Central memory CD8-positive, alpha-beta T cell (primary cell): ENCODE data around the gene TRIM31.

Experiments
- ATAC-seq: fragments of 150-1000 bp; cut with Tn5 transposase; replicated peaks from 2 replicates; pipeline ENCODE4 v1.10.0; 2022; ENCODE audit warnings: mild to moderate bottlenecking, moderate FRiP score, moderate number of reproducible peaks; ENCODE audit not compliant: poor library complexity, severe bottlenecking; ENCODE audit errors: extremely low read depth
- DNase-seq, 2 donors: peaks; one replicate each; pipeline ENCODE4 v3.0.0; 2021; ENCODE audit warnings: low spot score in 2 of 2
- H3K27ac Mint-ChIP-seq: one replicate; pipeline ENCODE4 v1.8.0; 2022; ENCODE audit warnings: low read depth, mild to moderate bottlenecking, moderate library complexity, mixed read lengths
- H3K27me3 Mint-ChIP-seq: one replicate; pipeline ENCODE4 v1.8.0; 2022; ENCODE audit warnings: mixed read lengths
- H3K36me3 Mint-ChIP-seq: one replicate; pipeline ENCODE4 v1.8.0; 2022; ENCODE audit warnings: mild to moderate bottlenecking, moderate library complexity, mixed read lengths; ENCODE audit not compliant: insufficient read depth
- H3K4me1 Mint-ChIP-seq: one replicate; pipeline ENCODE4 v1.8.0; 2022; ENCODE audit warnings: mixed read lengths
- H3K4me3 Mint-ChIP-seq: one replicate; pipeline ENCODE4 v1.8.0; 2022; ENCODE audit warnings: mild to moderate bottlenecking, moderate library complexity, mixed read lengths
- H3K9me3 Mint-ChIP-seq: one replicate; pipeline ENCODE4 v1.8.0; 2022; ENCODE audit warnings: mixed read lengths

The TRIM31 gene

DNA sequence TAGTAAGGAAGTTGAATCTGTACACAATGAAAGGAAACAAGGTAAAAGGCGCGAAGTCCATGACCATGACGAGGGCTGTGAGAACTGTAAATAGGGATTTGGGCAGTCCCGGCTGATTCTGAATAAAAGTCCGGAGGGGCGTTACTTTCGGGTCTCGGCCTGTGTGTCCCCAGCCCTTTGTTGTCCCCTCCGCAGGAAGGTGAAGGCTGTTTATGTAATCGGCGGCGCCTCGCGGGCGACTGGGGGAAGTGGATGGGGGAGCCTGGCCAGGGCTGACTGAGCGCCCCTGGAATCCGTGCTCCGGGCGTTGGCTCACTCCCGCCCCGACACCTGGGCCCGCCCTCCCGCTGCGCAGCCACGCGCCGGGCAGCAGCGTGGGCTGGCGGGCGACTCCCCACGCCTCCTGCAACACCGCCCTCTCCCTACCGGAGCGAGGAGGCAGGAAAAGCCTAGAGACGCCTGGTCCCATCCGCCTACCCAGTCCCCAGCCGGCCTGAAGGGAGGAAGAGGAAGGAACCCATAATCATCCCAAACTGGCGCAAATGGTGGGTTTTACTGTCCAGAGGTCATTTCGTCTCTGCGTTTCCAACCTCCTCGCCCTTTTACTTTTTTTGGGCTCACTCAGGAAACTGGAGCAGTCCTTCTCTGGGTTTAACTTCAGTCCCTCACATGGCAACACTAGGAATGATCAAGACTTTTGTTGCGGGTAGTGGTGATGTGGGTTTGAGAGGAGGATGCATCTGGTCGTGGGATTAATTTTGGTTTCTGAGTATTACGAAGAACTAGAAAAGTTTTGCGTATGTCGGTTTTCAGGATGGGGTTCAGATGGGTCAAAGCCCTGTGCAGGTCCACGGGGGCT, 12.1 kb downstream of the TRIM31 start:
- no peaks in the 10 kb centered on the region for H3K9me3 Mint-ChIP-seq
- H3K4me3 Mint-ChIP-seq: peak overlapping the region; percentile 74
- ATAC-seq: no peak
- H3K36me3 Mint-ChIP-seq: no peaks in the 10 kb centered on the region
- no peak for DNase-seq
- no peak overlapping the region for H3K27ac Mint-ChIP-seq
- H3K27me3 Mint-ChIP-seq: peaks cover 54% of the 10 kb centered on the region
- H3K4me1 Mint-ChIP-seq: peaks cover 32% of the 10 kb centered on the region

DNA sequence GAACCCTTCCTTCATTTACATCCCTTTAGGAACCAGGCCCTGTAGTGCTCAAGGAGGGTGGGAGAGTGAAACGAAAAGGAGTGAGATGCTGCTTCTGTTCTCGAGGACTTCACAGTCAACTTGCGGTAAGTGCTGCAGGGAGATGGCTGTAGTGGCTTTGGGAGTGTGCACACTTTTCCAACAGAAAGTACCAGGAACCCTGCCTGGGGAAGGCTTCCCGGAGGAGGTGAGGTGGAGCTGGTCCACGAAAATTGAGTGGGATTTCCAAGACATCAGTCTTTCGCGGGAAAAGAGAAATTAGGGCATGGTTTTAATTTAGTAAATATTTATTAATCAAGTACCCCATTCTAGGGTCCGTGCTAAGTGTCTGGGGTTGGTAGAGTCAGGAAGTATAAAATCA, 12.7 kb downstream of the TRIM31 start:
- H3K27ac Mint-ChIP-seq: no peak overlapping the region
- H3K27me3 Mint-ChIP-seq: peaks cover 60% of the 10 kb centered on the region
- H3K9me3 Mint-ChIP-seq: no peaks in the 10 kb centered on the region
- DNase-seq (no peak), ATAC-seq (no peak)
- H3K4me3 Mint-ChIP-seq: peak overlapping the region; percentile 44
- H3K36me3 Mint-ChIP-seq: no peaks in the 10 kb centered on the region
- H3K4me1 Mint-ChIP-seq: peaks cover 32% of the 10 kb centered on the region

DNA sequence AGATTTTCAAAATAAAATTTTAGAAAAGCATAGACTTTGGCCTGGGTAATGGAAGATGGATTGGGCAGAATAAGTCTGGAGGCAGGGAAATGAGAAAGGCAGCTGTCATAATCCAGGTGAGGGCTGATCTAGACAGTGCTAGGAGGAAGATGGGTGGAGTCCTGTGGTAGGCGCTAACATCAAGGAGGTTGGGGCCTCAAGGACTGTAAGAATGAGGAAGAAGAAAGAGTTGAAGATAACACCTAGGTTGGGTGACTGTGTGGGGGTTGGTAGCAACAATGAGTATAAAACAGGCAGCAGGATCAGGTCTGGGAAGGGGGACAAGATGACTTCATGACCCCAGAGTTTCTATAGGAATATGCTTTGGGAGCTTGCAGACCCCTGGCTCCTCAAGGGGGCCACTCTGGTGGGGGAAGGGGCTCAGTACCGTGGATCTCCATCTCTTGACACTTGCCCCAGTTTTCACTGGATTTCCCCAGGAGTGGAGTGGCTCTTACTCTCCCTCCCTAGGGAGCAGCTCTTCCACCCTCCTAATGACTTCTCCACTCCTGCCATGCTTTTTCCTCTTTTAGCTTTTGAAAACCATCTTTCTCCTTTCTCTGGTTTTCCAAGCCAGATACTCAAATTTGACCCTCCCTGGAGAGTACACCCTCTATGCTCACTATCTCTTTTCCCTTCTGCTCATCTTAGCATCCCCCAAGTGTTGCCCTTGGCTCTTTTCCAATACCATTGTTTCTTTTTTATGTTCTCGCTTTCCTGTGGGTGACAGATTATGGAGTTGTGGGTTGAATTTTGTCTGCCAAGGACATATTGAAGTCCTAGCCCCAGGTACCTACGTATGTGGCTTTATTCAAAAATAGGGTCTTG, 14.8 kb downstream of the TRIM31 start:
- H3K4me1 Mint-ChIP-seq: peaks cover 25% of the 10 kb centered on the region
- no peaks in the 10 kb centered on the region for H3K9me3 Mint-ChIP-seq
- no peak overlapping the region for H3K4me3 Mint-ChIP-seq
- H3K27me3 Mint-ChIP-seq: peaks cover 80% of the 10 kb centered on the region
- DNase-seq (no peak), ATAC-seq (peak; percentile 59)
- no peaks in the 10 kb centered on the region for H3K36me3 Mint-ChIP-seq
- H3K27ac Mint-ChIP-seq: no peak overlapping the region

DNA sequence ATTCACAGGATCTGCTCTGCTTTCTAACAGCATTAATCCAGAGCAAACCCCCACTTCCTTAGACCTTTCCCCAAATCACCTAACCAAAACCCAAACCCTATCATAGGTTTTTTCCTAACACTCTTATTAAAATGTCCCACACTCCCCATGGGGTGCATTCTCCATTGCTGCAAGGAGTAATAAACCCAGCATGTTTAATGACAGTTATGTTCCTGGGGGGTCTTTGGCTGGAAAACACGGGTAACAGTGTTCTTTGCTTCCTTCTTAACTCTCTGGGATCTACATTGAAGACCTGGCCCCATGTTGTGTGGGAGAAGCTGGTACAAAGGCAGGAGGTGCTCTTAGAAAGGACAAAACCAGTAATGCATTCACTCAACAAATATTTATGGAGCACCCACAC, 16.1 kb downstream of the TRIM31 start:
- ATAC-seq (no peak), DNase-seq (no peak)
- Mint-ChIP-seq H3K9me3 (no peaks in the 10 kb centered on the region), H3K27me3 (peaks cover 94% of the 10 kb centered on the region), H3K36me3 (no peaks in the 10 kb centered on the region), H3K4me3 (no peak overlapping the region), H3K4me1 (peaks cover 16% of the 10 kb centered on the region), H3K27ac (no peak overlapping the region)

DNA sequence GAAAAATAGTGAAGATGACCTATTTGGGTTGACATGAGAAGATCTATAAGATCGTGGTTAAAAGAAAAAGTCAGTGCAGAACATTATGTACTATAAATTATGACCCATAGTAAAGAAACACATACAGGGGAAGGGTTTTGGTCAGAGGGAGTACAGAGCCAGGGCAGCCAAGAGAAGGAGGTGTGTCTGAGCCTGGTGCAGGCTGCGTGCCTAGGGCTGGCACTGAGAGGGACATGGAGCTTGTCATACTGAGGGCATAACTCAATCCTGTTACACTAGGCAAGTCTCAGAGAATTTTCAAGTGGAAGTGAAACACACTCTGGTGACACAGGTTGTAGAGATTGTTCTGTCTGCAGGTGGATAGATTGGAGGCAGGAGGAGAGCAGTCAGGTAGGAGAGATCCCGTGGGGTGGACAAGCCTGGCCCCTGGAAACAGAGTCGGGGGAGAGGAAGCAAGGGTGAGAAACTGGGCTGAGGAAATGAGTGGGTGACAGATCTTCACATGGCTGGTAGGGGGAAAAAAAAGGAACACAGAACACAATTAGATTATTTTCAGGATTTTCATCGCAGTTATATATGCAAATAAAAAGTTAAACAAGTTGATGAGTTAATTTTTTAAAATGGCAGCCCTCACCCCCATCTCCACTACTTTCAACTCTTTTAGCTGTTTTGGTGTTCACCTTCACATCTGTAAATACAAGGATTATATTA, 18.8 kb downstream of the TRIM31 start:
- ATAC-seq: no peak
- Mint-ChIP-seq H3K27me3 (peaks cover 95% of the 10 kb centered on the region), H3K36me3 (no peaks in the 10 kb centered on the region), H3K27ac (no peak overlapping the region), H3K4me3 (no peak overlapping the region), H3K4me1 (no peaks in the 10 kb centered on the region), H3K9me3 (no peaks in the 10 kb centered on the region)
- DNase-seq: no peak

DNA sequence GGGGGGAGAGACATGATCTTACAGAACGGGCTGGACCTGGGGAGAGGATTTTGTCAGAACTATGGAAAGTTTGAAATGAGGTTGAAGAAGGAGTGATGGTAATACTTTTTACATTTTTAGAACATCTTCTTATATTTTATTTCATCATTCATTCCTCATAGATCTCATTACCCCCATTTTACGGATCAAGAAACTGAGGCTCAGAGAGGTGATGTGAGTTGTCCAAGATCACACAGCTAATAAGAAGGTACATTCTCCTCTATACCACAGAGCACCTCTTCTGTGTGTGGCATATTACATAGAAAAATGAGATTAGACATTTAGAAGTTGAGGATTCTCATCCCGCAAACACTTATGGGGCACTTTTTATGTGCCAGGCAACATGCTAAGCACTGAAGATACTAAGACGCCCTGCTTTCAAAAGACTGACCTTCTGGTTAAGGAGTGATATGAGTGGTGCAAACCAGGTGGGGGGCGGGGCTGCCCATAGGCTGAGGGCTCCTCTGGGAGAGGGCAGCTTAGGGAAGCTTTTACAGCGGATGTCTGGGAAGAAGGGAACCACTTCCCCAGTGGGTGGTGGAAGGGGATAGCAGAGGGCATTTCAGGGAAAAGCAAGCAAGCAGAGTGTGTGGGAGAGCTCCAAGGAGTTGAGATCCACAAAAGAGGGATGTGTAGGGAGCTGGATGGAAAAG, 19.9 kb downstream of the TRIM31 start:
- Mint-ChIP-seq H3K36me3 (no peaks in the 10 kb centered on the region), H3K27me3 (peaks cover 93% of the 10 kb centered on the region), H3K9me3 (no peaks in the 10 kb centered on the region), H3K4me1 (no peaks in the 10 kb centered on the region), H3K27ac (no peak overlapping the region), H3K4me3 (no peak overlapping the region)
- ATAC-seq (no peak), DNase-seq (no peak)

DNA sequence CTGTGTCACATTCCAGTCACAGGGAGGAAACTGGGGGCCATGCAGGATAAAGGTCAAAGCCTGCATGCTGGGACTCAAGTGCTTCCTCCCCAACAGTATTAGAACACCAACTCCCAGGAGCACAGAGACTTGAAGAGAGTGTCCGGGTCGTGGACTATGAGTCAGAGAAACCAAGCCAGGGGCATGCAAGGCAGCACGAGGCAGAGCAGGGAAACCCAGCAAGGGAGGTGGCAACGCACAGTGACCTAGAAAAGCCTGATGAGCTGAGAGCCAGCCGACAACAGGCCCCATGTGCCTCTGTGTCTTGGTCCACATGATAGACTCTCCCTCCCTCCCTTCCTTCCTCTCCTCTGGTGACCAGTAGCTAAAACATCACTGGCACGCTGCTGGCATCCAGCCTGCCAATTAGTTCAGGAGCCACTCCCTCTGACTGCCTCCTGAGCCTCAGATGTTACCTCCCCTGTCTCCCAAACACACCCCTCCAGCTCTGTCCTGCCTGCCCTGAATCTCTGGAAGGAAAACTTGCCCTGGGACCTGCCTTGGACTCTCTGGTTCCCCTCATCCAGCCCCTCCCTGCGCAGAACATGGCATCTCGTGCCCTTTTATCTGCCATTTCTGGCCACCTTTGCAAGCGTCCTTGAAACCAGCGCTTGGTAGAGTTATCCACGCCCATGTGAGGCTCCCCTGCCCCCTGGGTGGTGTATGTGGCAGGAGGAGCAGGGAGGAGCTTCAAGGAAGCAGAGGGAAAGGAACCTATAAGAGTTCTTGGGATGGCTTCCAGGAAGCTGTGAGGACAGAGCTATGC, 21.1 kb downstream of the TRIM31 start:
- Mint-ChIP-seq H3K27ac (no peak overlapping the region), H3K4me1 (no peaks in the 10 kb centered on the region), H3K9me3 (no peaks in the 10 kb centered on the region), H3K4me3 (no peak overlapping the region), H3K27me3 (peaks cover 93% of the 10 kb centered on the region), H3K36me3 (no peaks in the 10 kb centered on the region)
- ATAC-seq (no peak), DNase-seq (no peak)

DNA sequence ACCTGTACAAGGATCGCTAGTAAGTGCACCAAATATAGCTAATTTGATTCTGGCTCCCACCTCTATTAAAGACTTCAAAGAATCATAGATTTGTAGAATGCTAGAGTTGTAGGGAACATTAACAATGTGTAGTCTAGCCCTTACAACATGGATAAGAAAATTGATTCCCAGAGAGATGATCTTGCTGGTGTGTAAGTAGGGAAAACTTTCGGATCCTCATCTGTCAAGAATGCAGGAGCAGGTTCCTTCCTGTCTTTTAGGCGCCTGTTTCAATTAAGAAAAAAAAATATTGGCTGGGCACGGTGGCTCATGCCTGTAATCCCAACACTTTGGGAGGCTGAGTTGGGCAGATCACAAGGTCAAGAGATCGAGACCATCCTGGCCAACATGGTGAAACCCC, 25.0 kb downstream of the TRIM31 start:
- DNase-seq (no peak), ATAC-seq (no peak)
- no peak overlapping the region for H3K4me3 Mint-ChIP-seq
- no peak overlapping the region for H3K27ac Mint-ChIP-seq
- no peaks in the 10 kb centered on the region for H3K36me3 Mint-ChIP-seq
- H3K27me3 Mint-ChIP-seq: peaks cover 66% of the 10 kb centered on the region
- no peaks in the 10 kb centered on the region for H3K4me1 Mint-ChIP-seq
- H3K9me3 Mint-ChIP-seq: no peaks in the 10 kb centered on the region

DNA sequence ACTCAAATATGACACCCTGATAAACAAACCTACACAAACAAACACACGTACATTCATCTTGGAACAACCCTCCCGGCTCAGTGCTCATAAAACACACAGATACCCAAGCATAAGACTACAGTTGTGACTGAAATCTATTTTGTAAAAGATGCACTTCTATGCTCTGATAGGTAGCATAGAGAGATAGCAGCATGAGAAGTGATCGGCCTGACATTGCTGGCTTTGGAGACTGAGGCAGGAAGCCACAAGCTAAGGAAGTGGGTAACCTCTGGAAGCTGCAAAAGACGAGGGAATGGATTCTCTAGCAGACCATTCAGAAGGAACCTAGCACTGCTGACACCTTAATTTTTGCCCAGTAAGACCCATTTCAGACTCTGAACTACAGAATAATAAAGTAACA, 35.7 kb downstream of the TRIM31 start:
- ATAC-seq: no peak
- peaks cover 4% of the 10 kb centered on the region for H3K36me3 Mint-ChIP-seq
- no peak for DNase-seq
- H3K9me3 Mint-ChIP-seq: no peaks in the 10 kb centered on the region
- H3K4me1 Mint-ChIP-seq: peaks cover 31% of the 10 kb centered on the region
- H3K27me3 Mint-ChIP-seq: peaks cover 38% of the 10 kb centered on the region
- H3K4me3 Mint-ChIP-seq: no peak overlapping the region
- H3K27ac Mint-ChIP-seq: no peak overlapping the region

DNA sequence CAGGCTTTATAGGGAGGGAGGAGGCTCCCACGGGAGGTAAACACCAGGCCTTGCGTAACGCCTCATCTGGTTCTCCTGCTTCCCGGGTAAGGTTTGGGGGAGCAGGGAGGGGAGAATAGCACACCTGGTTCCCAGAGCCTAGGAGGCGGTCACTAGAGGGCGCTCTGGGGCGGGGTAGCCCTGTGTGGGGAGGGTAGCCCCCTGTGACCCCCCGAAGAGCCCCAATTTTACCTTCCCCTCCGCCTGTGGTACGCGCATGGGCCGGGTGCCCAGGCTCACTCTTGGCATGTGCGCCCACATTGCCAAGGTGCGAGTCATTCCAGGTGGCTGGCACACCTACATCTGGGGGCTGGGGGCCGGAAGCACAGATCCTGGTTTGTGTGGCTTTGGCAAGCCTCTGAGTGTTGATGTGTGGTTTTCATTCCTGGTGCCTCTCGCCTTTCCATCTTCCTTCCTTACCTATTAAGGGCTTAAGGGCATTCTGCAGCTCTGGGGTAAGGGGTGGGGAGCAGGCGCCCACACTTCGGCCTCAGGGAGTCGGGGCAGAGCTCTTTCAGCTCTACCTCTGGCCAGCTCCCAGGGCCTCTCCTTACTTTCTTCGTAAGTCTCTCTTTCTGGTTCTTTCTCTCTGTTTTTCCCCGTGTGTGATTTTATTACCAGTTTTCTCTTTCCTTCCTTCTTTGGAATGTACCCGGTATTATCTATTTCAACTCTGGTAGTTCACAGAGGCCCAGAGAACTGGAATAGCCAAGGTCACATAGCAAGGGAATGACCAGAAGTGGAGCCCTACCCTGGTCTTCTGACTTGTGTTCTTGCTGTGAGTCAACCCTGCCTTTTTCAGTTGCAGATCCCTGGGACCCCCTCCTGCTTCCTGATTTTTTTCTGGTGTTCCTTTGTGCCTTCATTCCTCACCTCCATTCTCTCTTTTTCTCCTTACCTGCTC, 36.8 kb downstream of the TRIM31 start:
- no peak overlapping the region for H3K27ac Mint-ChIP-seq

More for the DNA sequence above, 36.8 kb downstream of the TRIM31 start:
- Mint-ChIP-seq H3K27me3 (peaks cover 47% of the 10 kb centered on the region), H3K9me3 (no peaks in the 10 kb centered on the region), H3K4me3 (peak overlapping the region; percentile 60), H3K4me1 (peaks cover 39% of the 10 kb centered on the region), H3K36me3 (peaks cover 4% of the 10 kb centered on the region)
- DNase-seq: no peak
- no peak for ATAC-seq
